A549 (cell line): ENCODE results near the gene PSMG1. TPM values are rescaled to one million over a fixed set of nuclear protein-coding genes. Genes with fewer than 3 reads are reported as not detected.
A peak's percentile ranks its signal among the peaks of the same experiment; 100 is the strongest.

Source experiments
- ATAC-seq, 2 experiments: fragments of 200-7000 bp in 1 of 2; fragments of >200 bp in 1 of 2; cut with Nextera tagmentation in 1 of 2; cut with Tn5 transposase in 1 of 2; 3 replicates each; pipeline versions ENCODE4 v1.8.0 to v1.9.1; 2018 to 2020; ENCODE audit warnings: mild to moderate bottlenecking in 1 of 2, moderate library complexity in 1 of 2
- CTCF ChIA-PET: fragments of 300-600 bp; sonication (Branson Sonifier 250); formaldehyde crosslinking; extraction: SDS; loops from one replicate; lab custom pipeline; 2021; ENCODE audit warnings: antibody characterized with exemption, inconsistent platforms; lab: Yijun Ruan, JAX
- POLR2A ChIA-PET: fragments of 350-600 bp; formaldehyde crosslinking; extraction: SDS; loops from one replicate; lab custom pipeline; 2021; ENCODE audit warnings: antibody characterized with exemption, inconsistent platforms; lab: Yijun Ruan, JAX
- DNase-seq, 2 experiments: peaks; one replicate each; pipeline versions ENCODE4 v3.0.0 to v3.0.0-alpha.2; 2011 to 2016; ENCODE audit warnings: low read depth in 1 of 2, low spot score in 1 of 2
- FAIRE-seq: peaks from 2 replicates; lab custom pipeline; 2011; peaks lifted over from hg19 to GRCh38; lab: Jason Lieb, UNC
- H3K27ac ChIP-seq, 2 experiments: fragments of >200 bp; sonication (Bioruptor Twin); formaldehyde crosslinking; 3 replicates each; pipeline ENCODE4 v1.5.1; 2016 to 2017
- H3K4me1 ChIP-seq: fragments of >200 bp; sonication (Bioruptor Twin); formaldehyde crosslinking; 3 replicates; pipeline ENCODE4 v1.6.1; 2016
- H3K4me2 ChIP-seq: fragments of >200 bp; sonication (Bioruptor Twin); formaldehyde crosslinking; 3 replicates; pipeline ENCODE4 v1.6.1; 2016
- H3K4me3 ChIP-seq: fragments of >200 bp; sonication (Bioruptor Twin); formaldehyde crosslinking; 3 replicates; pipeline ENCODE4 v1.5.1; 2016
- H3K9me3 ChIP-seq: fragments of >200 bp; sonication (Bioruptor Twin); formaldehyde crosslinking; 3 replicates; pipeline ENCODE4 v1.6.1; 2016
- BCL3 ChIP-seq: fragments of >200 bp; sonication (Bioruptor Twin); formaldehyde crosslinking; IDR thresholded peaks from 3 replicates; pipeline ENCODE4 v1.6.1; 2016
- EHF ChIP-seq: fragments of 250-450 bp; sonication (Bioruptor Pico); IDR thresholded peaks from 2 replicates; pipeline ENCODE4 v1.5.0; 2020; ENCODE audit warnings: mild to moderate bottlenecking
- EHMT2 ChIP-seq: fragments of 200-600 bp; sonication (generic); IDR thresholded peaks from 2 replicates; pipeline ENCODE4 v1.6.1; 2016; ENCODE audit warnings: antibody characterized with exemption, low read depth, mild to moderate bottlenecking, moderate library complexity
- ESRRA ChIP-seq: fragments of 150-350 bp; IDR thresholded peaks from 2 replicates; pipeline ENCODE4 v1.6.1; 2014; ENCODE audit warnings: mild to moderate bottlenecking, low read length, borderline replicate concordance
- FOSB ChIP-seq: fragments of 250-450 bp; sonication (Bioruptor Pico); IDR thresholded peaks from 2 replicates; pipeline ENCODE4 v1.5.0; 2020; ENCODE audit warnings: mild to moderate bottlenecking, moderate library complexity
- FOSL2 ChIP-seq, 2 experiments: fragments of 450-650 bp in 1 of 2; fragments of >200 bp in 1 of 2; sonication (Bioruptor Twin) in 1 of 2; formaldehyde crosslinking; IDR thresholded peaks; 2 replicates each; pipeline versions ENCODE4 v1.5.0 to v1.6.1; 2016 to 2020; ENCODE audit warnings: mild to moderate bottlenecking in 1 of 2, moderate library complexity in 1 of 2
- FOXS1 ChIP-seq: fragments of 250-450 bp; sonication (Bioruptor Pico); IDR thresholded peaks from 2 replicates; pipeline ENCODE4 v1.5.0; 2020; ENCODE audit warnings: mild to moderate bottlenecking, moderate library complexity
- HES2 ChIP-seq: fragments of >200 bp; sonication (Bioruptor Twin); formaldehyde crosslinking; IDR thresholded peaks from 2 replicates; pipeline ENCODE4 v1.6.1; 2016
- HEYL ChIP-seq: fragments of 250-450 bp; sonication (Bioruptor Pico); IDR thresholded peaks from 2 replicates; pipeline ENCODE4 v1.8.0; 2021; ENCODE audit warnings: mild to moderate bottlenecking, moderate library complexity
- JUN ChIP-seq, 2 experiments: fragments of >200 bp; sonication (Bioruptor Twin); formaldehyde crosslinking; IDR thresholded peaks; 2 replicates in 1 of 2; 3 replicates in 1 of 2; pipeline ENCODE4 v1.6.1; 2016 to 2017
- JUNB ChIP-seq: fragments of >200 bp; sonication (Bioruptor Twin); formaldehyde crosslinking; IDR thresholded peaks from 2 replicates; pipeline ENCODE4 v1.6.1; 2016
- KDM1A ChIP-seq: fragments of 200-600 bp; sonication (generic); IDR thresholded peaks from 2 replicates; pipeline ENCODE4 v1.6.1; 2016; ENCODE audit warnings: low read depth, mild to moderate bottlenecking
- KDM5A ChIP-seq: fragments of 200-600 bp; sonication (generic); IDR thresholded peaks from 2 replicates; pipeline ENCODE4 v1.6.1; 2016; ENCODE audit warnings: antibody characterized with exemption, mild to moderate bottlenecking
- MAFK ChIP-seq: fragments of 450-650 bp; IDR thresholded peaks from 2 replicates; pipeline ENCODE4 v1.6.1; 2014; ENCODE audit not compliant: partially characterized antibody
- POLR2AphosphoS2 ChIP-seq: conservative IDR thresholded peaks from 2 replicates; pipeline ENCODE4 v1.6.1; 2012; ENCODE audit warnings: low read length, improper control_type of control experiment, inconsistent platforms
- RARB ChIP-seq: fragments of 250-450 bp; sonication (Bioruptor Pico); IDR thresholded peaks from 2 replicates; pipeline ENCODE4 v1.8.0; 2021; ENCODE audit warnings: mild to moderate bottlenecking, moderate library complexity
- REST ChIP-seq: fragments of 200-600 bp; sonication (generic); IDR thresholded peaks from 2 replicates; pipeline ENCODE4 v1.6.1; 2016; ENCODE audit warnings: antibody characterized with exemption, mild to moderate bottlenecking, moderate library complexity
- RNF2 ChIP-seq: fragments of 200-600 bp; sonication (generic); IDR thresholded peaks from 2 replicates; pipeline ENCODE4 v1.6.1; 2016; ENCODE audit warnings: low read depth, mild to moderate bottlenecking, antibody characterized with exemption, moderate library complexity, borderline replicate concordance
- TFCP2L1 ChIP-seq: fragments of 250-450 bp; sonication (Bioruptor Pico); IDR thresholded peaks from 2 replicates; pipeline ENCODE4 v1.5.0; 2021; ENCODE audit warnings: mild to moderate bottlenecking
- WGBS: methylation state at CpG from one replicate; pipeline ENCODE4 v1.1.6; 2017; ENCODE audit errors: missing lambda C conversion rate; 5-methylcytosine and 5-hydroxymethylcytosine counted together
- polyA plus RNA-seq, 4 experiments: library from polyadenylated mRNA; depleted of rRNA in 3 of 4; stranded (reverse); fragments of >200 nt; fragmentation: RNase III in 1 of 4; extraction: RNeasy Plus Mini Kit Qiagen cat#74134 plus additional on column Dnase treatment in 1 of 4; gene quantifications; 2 replicates in 3 of 4; 3 replicates in 1 of 4; pipeline ENCODE4 v1.2.3, GENCODE V29; 2011 to 2017
- TF ChIP-seq, protein P1 (sequence below): IDR thresholded peaks from 2 replicates; pipeline ENCODE4 v1.6.1; 2012

PSMG1 gene
- polyA plus RNA-seq, 2 of the 4 experiments (the other 2 are of a cell fraction): 95.8 to 96.0 TPM

DNA sequence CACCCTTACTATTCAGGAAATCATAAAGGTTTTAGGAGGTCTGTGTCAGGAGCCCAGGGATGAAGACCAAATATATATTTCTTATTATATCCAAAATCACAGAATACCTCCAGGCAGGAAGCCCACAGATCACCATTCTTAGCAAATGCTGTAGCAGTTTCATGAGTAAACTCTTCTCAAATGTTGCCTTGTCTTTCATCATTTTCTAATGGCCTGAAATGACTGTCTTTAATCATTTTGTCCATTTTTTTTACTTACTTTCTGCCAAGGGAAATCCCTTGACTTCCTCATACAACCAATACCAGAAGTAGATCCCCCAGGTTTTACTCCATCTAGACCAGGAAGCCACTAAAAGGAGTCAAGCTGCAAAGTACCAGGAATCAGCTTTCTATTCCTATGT is 32.4 kb downstream of the PSMG1 start:
- FAIRE-seq: no peak
- TF ChIP-seq REST: no peak
- no peak for TF ChIP-seq EHMT2
- no peak for TF ChIP-seq JUN (IDR thresholded peaks at IDR 0.05)
- no peak for TF ChIP-seq POLR2AphosphoS2
- no peak for TF ChIP-seq HEYL
- no peak for TF ChIP-seq RNF2
- no peak for TF ChIP-seq KDM5A
- TF ChIP-seq JUNB: no peak
- TF ChIP-seq FOSL2 (IDR thresholded peaks at IDR 0.05): no peak
- no peak for TF ChIP-seq FOSL2 (CRISPR knock-in tag; IDR thresholded peaks at IDR 0.05)
- TF ChIP-seq MAFK: no peak
- no peak for TF ChIP-seq RARB
- TF ChIP-seq, all 56 proteins: peak for 0
- Histone ChIP-seq H3K4me3 (no peak overlapping the region), H3K4me1 (peaks cover 8% of the 10 kb centered on the region; the same call in 1 of the 3 replicates), H3K9me3 (no peaks in the 10 kb centered on the region), H3K27ac (no peak overlapping the region), H3K4me2 (no peak overlapping the region)
- CTCF ChIA-PET: interaction anchor here (0.9 to 1.6 kb wide), 3 partner anchors 11 to 346 kb away, joined by 3 read pairs; no protein-coding TSS in a partner anchor
- ATAC-seq (no peak), DNase-seq (no peak)
- POLR2A ChIA-PET: no interaction called here

- CTCF ChIA-PET: interaction anchor here (0.9 to 1.6 kb wide), 3 partner anchors 11 to 346 kb away, joined by 3 read pairs; no protein-coding TSS in a partner anchor
- H3K4me3 ChIP-seq: no peak overlapping the region
- H3K27ac ChIP-seq: no peak overlapping the region
- no peak overlapping the region for H3K4me2 ChIP-seq
- no peak for ATAC-seq
- WGBS: 87% methylated on average over 6 of the region's 6 CpGs
- POLR2A ChIA-PET: no interaction called here
- no peak for DNase-seq
- no peaks in the 10 kb centered on the region for H3K9me3 ChIP-seq
- H3K4me1 ChIP-seq: peaks cover 8% of the 10 kb centered on the region; the same call in 1 of the 3 replicates
- TF ChIP-seq FOXS1 (CRISPR knock-in tag): no peak
- TF ChIP-seq MAFK: no peak
- TF ChIP-seq HES2: no peak
- TF ChIP-seq BCL3: no peak
- TF ChIP-seq KDM1A: no peak
- no peak for TF ChIP-seq POLR2AphosphoS2
- FAIRE-seq: no peak
These were observed 32.9 kb downstream of the PSMG1 start for GRCh38 chr21:39150316-39150715.

DNA sequence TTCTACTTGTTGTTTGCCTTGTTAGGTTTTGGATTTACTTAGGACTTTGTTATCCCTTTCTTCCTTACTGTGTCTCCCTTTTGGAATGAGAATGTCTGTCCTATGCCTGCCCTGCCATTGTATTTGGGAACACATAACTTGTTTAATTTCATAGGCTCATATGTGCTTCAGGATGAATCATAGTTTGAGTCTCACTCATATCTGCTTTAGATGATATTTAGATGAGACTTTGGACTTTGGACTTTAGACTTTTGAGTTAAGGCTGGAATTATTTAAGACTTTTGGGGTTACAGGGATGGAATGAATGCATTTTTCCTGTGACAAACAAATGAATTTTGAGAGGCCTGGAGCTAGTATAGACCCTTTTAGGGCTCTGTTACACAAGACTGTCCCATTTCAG is 33.4 kb downstream of the PSMG1 start:
- POLR2A ChIA-PET: no interaction called here

More for the DNA sequence above, 33.4 kb downstream of the PSMG1 start:
- no peaks in the 10 kb centered on the region for H3K9me3 ChIP-seq
- peaks cover 8% of the 10 kb centered on the region; the same call in 1 of the 3 replicates for H3K4me1 ChIP-seq
- 0 out of 3 replicates have a peak overlapping the region, but pooled peaks have one; percentile 25 for H3K4me2 ChIP-seq
- CTCF ChIA-PET: interaction anchor here (0.9 to 1.6 kb wide), 3 partner anchors 11 to 345 kb away, joined by 3 read pairs; no protein-coding TSS in a partner anchor
- no peak overlapping the region for H3K27ac ChIP-seq
- DNase-seq (no peak), FAIRE-seq (no peak), ATAC-seq (no peak)
- no peak overlapping the region for H3K4me3 ChIP-seq
- TF ChIP-seq, protein P1, sequence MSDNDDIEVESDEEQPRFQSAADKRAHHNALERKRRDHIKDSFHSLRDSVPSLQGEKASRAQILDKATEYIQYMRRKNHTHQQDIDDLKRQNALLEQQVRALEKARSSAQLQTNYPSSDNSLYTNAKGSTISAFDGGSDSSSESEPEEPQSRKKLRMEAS: no peak
- TF ChIP-seq FOSB (CRISPR knock-in tag) (no peak), EHF (no peak), TFCP2L1 (CRISPR knock-in tag) (no peak), FOXS1 (CRISPR knock-in tag) (no peak), ESRRA (no peak)
